ENCODE data around the gene LAD1.

The LAD1 gene

GRCh38 chr1:201394591-201394990 lies 4.5 kb downstream of the LAD1 start:
- no peak for DNase-seq (ENCODE audit: low spot score)

- DNase-seq (ENCODE audit: low spot score) = no peak
These were observed 6.0 kb downstream of the LAD1 start for GRCh38 chr1:201393076-201393475.

- no peak for DNase-seq (ENCODE audit: low spot score)
These were observed 7.2 kb downstream of the LAD1 start for GRCh38 chr1:201391651-201392511.

GRCh38 chr1:201391225-201391624 lies 7.9 kb downstream of the LAD1 start:
- no peak for DNase-seq (ENCODE audit: low spot score)

GRCh38 chr1:201389051-201389450 lies 10.1 kb downstream of the LAD1 start:
- DNase-seq (ENCODE audit: low spot score) = no peak

- DNase-seq (ENCODE audit: low spot score) = no peak
These were observed 12.9 kb downstream of the LAD1 start for GRCh38 chr1:201386208-201386607.

GRCh38 chr1:201385299-201385891 lies 13.7 kb downstream of the LAD1 start:
- peak; percentile 25 for DNase-seq (ENCODE audit: low spot score)

GRCh38 chr1:201384406-201384782 lies 14.7 kb downstream of the LAD1 start:
- no peak for DNase-seq (ENCODE audit: low spot score)

- DNase-seq (ENCODE audit: low spot score) = no peak
These were observed 15.3 kb downstream of the LAD1 start for GRCh38 chr1:201383647-201384405.

- no peak for DNase-seq (ENCODE audit: low spot score)
These were observed 18.0 kb downstream of the LAD1 start for GRCh38 chr1:201381130-201381529.

- no peak for DNase-seq (ENCODE audit: low spot score)
These were observed 19.3 kb downstream of the LAD1 start for GRCh38 chr1:201379733-201380242.

- no peak for DNase-seq (ENCODE audit: low spot score)
These were observed 20.3 kb downstream of the LAD1 start for GRCh38 chr1:201378804-201379203.

- DNase-seq (ENCODE audit: low spot score) = peak; percentile 71
These were observed 21.5 kb downstream of the LAD1 start, which contains the start of gene TNNT2 for GRCh38 chr1:201377611-201378092. TSS of gene TNNT2 (minus strand) at chr1:201377680. CDS start at chr1:201373254, 4,426 bp downstream.

GRCh38 chr1:201376464-201377374 lies 22.4 kb downstream of the LAD1 start:
- peak; percentile 30 for DNase-seq (ENCODE audit: low spot score)

- DNase-seq (ENCODE audit: low spot score) = no peak
These were observed 23.0 kb downstream of the LAD1 start for GRCh38 chr1:201376107-201376463.

- DNase-seq (ENCODE audit: low spot score) = no peak
These were observed 24.0 kb downstream of the LAD1 start for GRCh38 chr1:201375169-201375568.

- DNase-seq (ENCODE audit: low spot score) = no peak
These were observed 24.8 kb downstream of the LAD1 start for GRCh38 chr1:201374364-201374763.

- DNase-seq (ENCODE audit: low spot score) = no peak
These were observed 27.3 kb downstream of the LAD1 start for GRCh38 chr1:201371792-201372191.

GRCh38 chr1:201371276-201371675 lies 27.8 kb downstream of the LAD1 start:
- DNase-seq (ENCODE audit: low spot score) = no peak

- no peak for DNase-seq (ENCODE audit: low spot score)
These were observed 28.6 kb downstream of the LAD1 start for GRCh38 chr1:201370500-201370899.

GRCh38 chr1:201369209-201369608 lies 29.9 kb downstream of the LAD1 start:
- DNase-seq (ENCODE audit: low spot score) = no peak

Data from SK-N-DZ (cell line).